MM.1S (cell line): ENCODE data around the gene STX8.

Source experiments
- EZH2 ChIP-seq: fragments of 300-600 bp; sonication (generic); optimal IDR thresholded peaks from 2 replicates; pipeline ENCODE3; 2017; ENCODE audit warnings: low read depth, mild to moderate bottlenecking, antibody characterized with exemption, low read length, mixed read lengths
- EZH2phosphoT487 ChIP-seq: fragments of 300-600 bp; sonication (generic); IDR thresholded peaks from 2 replicates; pipeline ENCODE4 v1.6.1; 2018; ENCODE audit warnings: antibody characterized with exemption, low read length
- TF ChIP-seq, protein P1 (sequence below): fragments of 300-600 bp; sonication (generic); IDR thresholded peaks from 2 replicates; pipeline ENCODE4 v1.5.1; 2016; ENCODE audit warnings: antibody characterized with exemption, low read length, mixed read lengths

DNA sequence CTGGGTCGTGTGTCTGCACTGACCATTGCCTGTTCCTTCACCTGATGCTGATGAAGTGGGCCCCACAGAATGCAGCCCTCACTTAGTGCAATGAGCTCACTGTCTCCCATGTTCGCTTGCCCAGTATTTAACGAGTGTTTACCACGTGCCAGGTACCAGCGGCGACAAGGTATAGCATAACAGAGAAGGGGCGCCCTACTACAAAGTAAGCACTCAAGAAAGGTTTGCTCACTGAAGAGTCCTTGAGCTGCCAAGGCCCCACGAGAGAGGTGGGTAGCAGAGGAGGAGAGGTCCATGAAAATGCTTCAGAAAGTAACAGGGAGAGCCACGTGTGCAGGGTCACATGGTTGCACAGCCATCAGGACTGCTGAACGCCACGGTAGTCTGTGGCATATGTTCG is 324.3 kb downstream of the STX8 start:
- TF ChIP-seq, protein P1, sequence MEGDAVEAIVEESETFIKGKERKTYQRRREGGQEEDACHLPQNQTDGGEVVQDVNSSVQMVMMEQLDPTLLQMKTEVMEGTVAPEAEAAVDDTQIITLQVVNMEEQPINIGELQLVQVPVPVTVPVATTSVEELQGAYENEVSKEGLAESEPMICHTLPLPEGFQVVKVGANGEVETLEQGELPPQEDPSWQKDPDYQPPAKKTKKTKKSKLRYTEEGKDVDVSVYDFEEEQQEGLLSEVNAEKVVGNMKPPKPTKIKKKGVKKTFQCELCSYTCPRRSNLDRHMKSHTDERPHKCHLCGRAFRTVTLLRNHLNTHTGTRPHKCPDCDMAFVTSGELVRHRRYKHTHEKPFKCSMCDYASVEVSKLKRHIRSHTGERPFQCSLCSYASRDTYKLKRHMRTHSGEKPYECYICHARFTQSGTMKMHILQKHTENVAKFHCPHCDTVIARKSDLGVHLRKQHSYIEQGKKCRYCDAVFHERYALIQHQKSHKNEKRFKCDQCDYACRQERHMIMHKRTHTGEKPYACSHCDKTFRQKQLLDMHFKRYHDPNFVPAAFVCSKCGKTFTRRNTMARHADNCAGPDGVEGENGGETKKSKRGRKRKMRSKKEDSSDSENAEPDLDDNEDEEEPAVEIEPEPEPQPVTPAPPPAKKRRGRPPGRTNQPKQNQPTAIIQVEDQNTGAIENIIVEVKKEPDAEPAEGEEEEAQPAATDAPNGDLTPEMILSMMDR: no peak
- no peak for TF ChIP-seq EZH2phosphoT487
- no peak for TF ChIP-seq EZH2
